A673 (cell line): ENCODE results near the gene SLC6A9. TPM values are rescaled to one million over a fixed set of nuclear protein-coding genes. Genes with fewer than 3 reads are reported as not detected.

ENCODE experiments used
- BruUV-seq: library from RNA; stranded (reverse); fragments of 400-500 nt; replicated peaks from 2 replicates; lab custom pipeline; 2021; lab: Mats Ljungman, UMichigan
- CTCF ChIA-PET: fragments of 300-600 bp; sonication (Branson Sonifier 250); formaldehyde crosslinking; loops from one replicate; lab custom pipeline; 2022; ENCODE audit warnings: antibody characterized with exemption; lab: Charles Lee
- POLR2A ChIA-PET: fragments of 300-600 bp; sonication (Branson Sonifier 250); formaldehyde crosslinking; loops from one replicate; lab custom pipeline; 2022; ENCODE audit warnings: antibody characterized with exemption; ENCODE audit not compliant: low non-redundant PET; lab: Charles Lee
- DNase-seq: peaks from one replicate; pipeline ENCODE4 v3.0.0-alpha.2; 2015; ENCODE audit warnings: low spot score
- H3K27ac ChIP-seq: fragments of 200-600 bp; sonication (generic); 2 replicates; pipeline ENCODE4 v1.5.1; 2016; ENCODE audit warnings: mixed run types, low read depth, mild to moderate bottlenecking, mixed read lengths, antibody characterized with exemption, low read length; ENCODE audit not compliant: poor library complexity, severe bottlenecking
- H3K27me3 ChIP-seq: fragments of 200-600 bp; sonication (generic); replicated peaks from 2 replicates; pipeline ENCODE4 v1.6.1; 2017; ENCODE audit warnings: mixed run types, low read depth, mild to moderate bottlenecking, mixed read lengths, antibody characterized with exemption, low read length; ENCODE audit not compliant: insufficient read depth, poor library complexity
- H3K36me3 ChIP-seq: fragments of 200-600 bp; sonication (generic); 2 replicates; pipeline ENCODE4 v1.6.1; 2016; ENCODE audit warnings: mixed run types, mild to moderate bottlenecking, mixed read lengths, antibody characterized with exemption, low read length; ENCODE audit not compliant: insufficient read depth, poor library complexity, severe bottlenecking
- H3K4me1 ChIP-seq: fragments of 200-600 bp; sonication (generic); 2 replicates; pipeline ENCODE4 v1.6.1; 2017; ENCODE audit warnings: mixed run types, mild to moderate bottlenecking, mixed read lengths, antibody characterized with exemption, low read length; ENCODE audit not compliant: insufficient read depth, poor library complexity, severe bottlenecking
- H3K4me3 ChIP-seq: fragments of 200-600 bp; sonication (generic); 2 replicates; pipeline ENCODE4 v1.5.1; 2016; ENCODE audit warnings: low read depth, mixed run types, mild to moderate bottlenecking, mixed read lengths, low read length; ENCODE audit not compliant: poor library complexity, severe bottlenecking
- H3K9me3 ChIP-seq: fragments of 200-600 bp; sonication (generic); 2 replicates; pipeline ENCODE4 v1.6.1; 2016; ENCODE audit warnings: mixed run types, low read depth, mild to moderate bottlenecking, mixed read lengths, antibody characterized with exemption, low read length; ENCODE audit not compliant: poor library complexity, severe bottlenecking
- EZH2 ChIP-seq: fragments of 200-600 bp; sonication (generic); IDR thresholded peaks from 2 replicates; pipeline ENCODE4 v1.6.1; 2017; ENCODE audit warnings: borderline replicate concordance, low read depth, mild to moderate bottlenecking, mixed read lengths, antibody characterized with exemption, low read length; ENCODE audit not compliant: poor library complexity, severe bottlenecking
- intact Hi-C: fragments of 100-400 bp; cut with micrococcal nuclease; formaldehyde crosslinking; loops from one replicate; pipeline ENCODE4 v1.10.0; 2022; ENCODE audit not compliant: unreplicated experiment
- total RNA-seq: library from RNA; stranded (reverse); gene quantifications from 2 replicates; pipeline ENCODE4 v1.2.3, GENCODE V29; 2021
- TF ChIP-seq, protein P1 (sequence below): fragments of 300-800, 200-600 bp; sonication (generic); conservative IDR thresholded peaks from 2 replicates; pipeline ENCODE4 v1.5.1; 2017; ENCODE audit warnings: low read depth, mild to moderate bottlenecking, antibody characterized with exemption, low read length, moderate library complexity, mixed read lengths

Gene SLC6A9
- total RNA-seq, 1 experiment from 2014 or later = 31.4 TPM

DNA sequence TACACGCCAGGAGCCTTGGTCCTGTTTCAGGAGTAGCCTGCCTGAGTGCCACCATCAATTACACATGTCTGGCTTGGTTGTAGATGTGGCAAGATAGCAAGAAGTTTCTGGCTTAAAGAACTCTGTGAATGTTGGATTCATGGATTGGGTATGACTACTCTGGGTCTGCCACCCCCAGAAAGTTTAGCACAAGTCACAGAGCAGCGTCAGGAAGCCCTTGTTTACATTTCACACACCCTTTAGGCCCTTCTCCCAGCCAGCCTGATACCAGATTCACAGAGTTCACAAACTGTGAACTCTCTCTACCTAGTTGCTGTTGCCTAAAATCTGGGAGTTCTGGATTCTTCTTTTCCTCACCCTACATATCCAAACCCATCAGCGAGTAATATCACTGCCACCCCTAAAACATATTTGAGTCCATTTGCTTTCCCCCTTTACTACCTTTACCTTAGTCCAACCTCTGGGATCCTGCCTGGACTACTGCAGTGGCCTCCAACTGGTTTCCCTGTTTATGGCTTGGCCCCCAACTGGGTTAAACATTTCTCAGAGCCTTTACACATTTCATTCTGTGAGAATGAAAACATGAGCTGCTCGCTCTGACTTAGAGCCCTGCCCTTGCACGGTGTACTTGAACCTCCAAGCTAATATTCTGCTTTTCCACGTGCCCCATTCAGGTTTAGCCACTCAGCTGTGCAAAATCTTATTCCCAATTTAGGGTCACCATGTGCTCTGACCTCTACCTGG lies 43.9 kb downstream of the SLC6A9 start:
- Histone ChIP-seq H3K4me1 (peaks cover 16% of the 10 kb centered on the region), H3K27me3 (no peaks in the 10 kb centered on the region), H3K9me3 (no peaks in the 10 kb centered on the region), H3K4me3 (no peak overlapping the region), H3K36me3 (peaks cover 21% of the 10 kb centered on the region), H3K27ac (no peak overlapping the region)
- intact Hi-C loops = no loop called here
- ChIA-PET CTCF (no interaction called here), POLR2A (no interaction called here)
- DNase-seq = no peak
- TF ChIP-seq, protein P1, sequence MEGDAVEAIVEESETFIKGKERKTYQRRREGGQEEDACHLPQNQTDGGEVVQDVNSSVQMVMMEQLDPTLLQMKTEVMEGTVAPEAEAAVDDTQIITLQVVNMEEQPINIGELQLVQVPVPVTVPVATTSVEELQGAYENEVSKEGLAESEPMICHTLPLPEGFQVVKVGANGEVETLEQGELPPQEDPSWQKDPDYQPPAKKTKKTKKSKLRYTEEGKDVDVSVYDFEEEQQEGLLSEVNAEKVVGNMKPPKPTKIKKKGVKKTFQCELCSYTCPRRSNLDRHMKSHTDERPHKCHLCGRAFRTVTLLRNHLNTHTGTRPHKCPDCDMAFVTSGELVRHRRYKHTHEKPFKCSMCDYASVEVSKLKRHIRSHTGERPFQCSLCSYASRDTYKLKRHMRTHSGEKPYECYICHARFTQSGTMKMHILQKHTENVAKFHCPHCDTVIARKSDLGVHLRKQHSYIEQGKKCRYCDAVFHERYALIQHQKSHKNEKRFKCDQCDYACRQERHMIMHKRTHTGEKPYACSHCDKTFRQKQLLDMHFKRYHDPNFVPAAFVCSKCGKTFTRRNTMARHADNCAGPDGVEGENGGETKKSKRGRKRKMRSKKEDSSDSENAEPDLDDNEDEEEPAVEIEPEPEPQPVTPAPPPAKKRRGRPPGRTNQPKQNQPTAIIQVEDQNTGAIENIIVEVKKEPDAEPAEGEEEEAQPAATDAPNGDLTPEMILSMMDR = no peak
- TF ChIP-seq EZH2 = no peak
- BruUV-seq = no TSS peak

DNA sequence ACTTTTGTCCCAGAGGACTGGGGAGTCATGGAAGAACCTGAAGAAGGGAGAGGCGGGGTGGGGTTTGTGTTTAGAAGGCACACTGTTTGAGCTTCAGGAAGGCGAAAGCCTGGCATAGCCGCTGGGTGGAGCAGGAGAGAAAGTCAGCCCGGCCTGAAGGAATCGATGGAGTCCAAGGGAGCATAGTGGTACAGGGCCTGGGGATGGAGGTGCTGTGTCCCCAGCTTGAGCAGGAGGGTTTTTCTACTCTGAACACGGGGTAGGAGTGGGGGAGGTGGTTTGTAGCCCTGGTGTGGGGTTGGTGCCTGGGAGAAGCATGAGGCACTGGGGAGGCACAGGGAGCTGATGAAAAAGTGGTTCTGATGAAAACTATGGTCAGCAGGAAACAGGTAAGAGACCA lies 44.5 kb downstream of the SLC6A9 start:
- intact Hi-C loops = no loop called here
- H3K36me3 ChIP-seq = peaks cover 23% of the 10 kb centered on the region
- no peak for DNase-seq
- POLR2A ChIA-PET = no interaction called here
- H3K27me3 ChIP-seq = no peaks in the 10 kb centered on the region
- no peaks in the 10 kb centered on the region for H3K9me3 ChIP-seq
- BruUV-seq = no TSS peak
- CTCF ChIA-PET = no interaction called here
- no peak for TF ChIP-seq EZH2
- TF ChIP-seq, protein P1 = no peak
- H3K4me1 ChIP-seq = peaks cover 10% of the 10 kb centered on the region
- H3K4me3 ChIP-seq = no peak overlapping the region
- H3K27ac ChIP-seq = no peak overlapping the region

DNA sequence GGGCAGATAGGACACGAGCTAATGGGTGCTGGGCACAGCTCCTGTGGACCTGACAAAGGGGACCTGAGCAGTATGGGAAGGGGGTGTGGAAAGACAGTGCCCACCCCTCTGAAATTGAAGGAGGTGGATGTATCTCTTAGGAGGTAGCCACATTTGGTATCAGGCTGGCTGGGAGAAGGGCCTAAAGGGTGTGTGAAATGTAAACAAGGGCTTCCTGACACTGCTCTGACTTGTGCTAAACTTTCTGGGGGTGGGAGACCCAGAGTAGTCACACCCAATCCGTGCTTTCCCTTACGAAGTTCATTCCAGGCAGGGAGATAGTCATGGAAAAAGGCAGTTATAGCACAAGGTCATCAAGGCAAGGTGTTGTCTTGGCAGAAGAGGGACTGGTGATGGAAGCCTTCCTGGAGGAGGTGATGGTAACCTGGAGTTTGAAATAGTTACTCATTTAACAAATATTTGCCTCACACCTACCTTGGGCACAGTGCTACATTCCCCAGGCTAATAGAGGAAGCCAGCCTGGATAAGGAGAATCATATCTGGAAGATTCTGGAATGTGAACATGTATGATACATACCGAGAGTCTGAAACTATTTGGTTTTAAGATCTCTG lies 45.2 kb downstream of the SLC6A9 start:
- DNase-seq = no peak
- Histone ChIP-seq H3K36me3 (peaks cover 29% of the 10 kb centered on the region), H3K4me3 (no peak overlapping the region), H3K9me3 (no peaks in the 10 kb centered on the region), H3K27me3 (no peaks in the 10 kb centered on the region), H3K4me1 (peaks cover 6% of the 10 kb centered on the region), H3K27ac (no peak overlapping the region)
- TF ChIP-seq EZH2 = no peak
- BruUV-seq = no TSS peak
- CTCF ChIA-PET = interaction anchor here (0.6 kb wide), 1 partner anchor 651 kb away, joined by 4 read pairs; no protein-coding TSS in a partner anchor
- POLR2A ChIA-PET = no interaction called here
- intact Hi-C loops = no loop called here

DNA sequence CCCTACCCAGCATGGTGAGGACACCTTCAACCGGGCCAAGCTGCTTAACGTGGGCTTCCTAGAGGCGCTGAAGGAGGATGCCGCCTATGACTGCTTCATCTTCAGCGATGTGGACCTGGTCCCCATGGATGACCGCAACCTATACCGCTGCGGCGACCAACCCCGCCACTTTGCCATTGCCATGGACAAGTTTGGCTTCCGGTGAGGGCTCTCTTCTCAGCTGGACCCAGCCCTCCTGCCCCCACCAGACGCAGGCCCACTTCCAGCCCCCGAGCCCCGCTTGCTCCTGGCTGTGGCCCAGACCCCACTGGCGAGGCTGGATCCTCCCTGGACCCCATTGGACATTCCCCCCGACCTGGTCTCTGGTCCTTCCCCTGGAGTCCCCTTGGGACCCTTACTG lies 46.4 kb downstream of the SLC6A9 start:
- no TSS peak for BruUV-seq
- Histone ChIP-seq H3K4me1 (no peaks in the 10 kb centered on the region), H3K4me3 (no peak overlapping the region), H3K9me3 (no peaks in the 10 kb centered on the region), H3K27me3 (no peaks in the 10 kb centered on the region), H3K27ac (no peak overlapping the region), H3K36me3 (peaks cover 30% of the 10 kb centered on the region)
- ChIA-PET CTCF (no interaction called here), POLR2A (no interaction called here)
- TF ChIP-seq, protein P1 = no peak
- no peak for TF ChIP-seq EZH2
- DNase-seq = no peak
- intact Hi-C loops = no loop called here
